ENCODE data around the gene CDHR1.

CDHR1 gene

GRCh38 chr10:84198206-84198915 is 4.0 kb downstream of the CDHR1 start:
- DNase-seq (ENCODE audit: low read depth in 1 of 2, low spot score in 1 of 2), result no peak

DNA sequence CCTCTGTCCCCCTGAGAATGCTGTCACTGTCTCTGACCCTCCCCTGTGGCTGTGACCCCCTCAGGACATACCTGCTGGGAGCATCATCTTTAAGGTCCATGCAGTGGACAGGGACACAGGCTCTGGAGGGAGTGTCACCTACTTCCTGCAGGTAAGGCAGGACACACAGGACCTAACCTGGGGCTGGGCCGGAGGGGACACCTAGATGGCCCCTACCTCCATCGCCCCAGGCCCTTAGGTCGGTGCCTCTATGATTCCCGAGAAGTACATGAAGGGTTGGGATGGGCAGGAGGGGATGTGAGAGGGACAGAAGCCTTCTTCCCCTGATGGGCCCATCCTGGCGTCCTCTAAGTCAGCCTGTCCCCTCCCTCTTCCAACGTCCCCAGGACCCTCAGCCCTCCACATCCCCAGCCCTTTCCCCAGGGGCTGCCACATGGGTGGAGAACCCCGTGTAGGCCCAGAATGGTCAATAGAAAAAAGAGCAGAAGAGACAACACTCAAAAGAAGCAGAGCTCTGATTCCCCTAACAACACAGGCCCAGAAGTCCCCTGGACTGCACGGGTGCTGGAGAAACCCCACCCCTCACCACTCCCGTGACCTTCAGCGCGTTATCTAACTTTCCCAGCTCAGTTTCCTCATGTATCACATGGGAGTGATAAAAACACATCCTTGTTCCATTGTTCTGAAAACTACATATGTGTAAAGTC is 6.4 kb downstream of the CDHR1 start:
- DNase-seq (ENCODE audit: low read depth in 1 of 2, low spot score in 1 of 2), result no peak

GRCh38 chr10:84201244-84201606 is 6.9 kb downstream of the CDHR1 start:
- no peak for DNase-seq (ENCODE audit: low read depth in 1 of 2, low spot score in 1 of 2)

DNA sequence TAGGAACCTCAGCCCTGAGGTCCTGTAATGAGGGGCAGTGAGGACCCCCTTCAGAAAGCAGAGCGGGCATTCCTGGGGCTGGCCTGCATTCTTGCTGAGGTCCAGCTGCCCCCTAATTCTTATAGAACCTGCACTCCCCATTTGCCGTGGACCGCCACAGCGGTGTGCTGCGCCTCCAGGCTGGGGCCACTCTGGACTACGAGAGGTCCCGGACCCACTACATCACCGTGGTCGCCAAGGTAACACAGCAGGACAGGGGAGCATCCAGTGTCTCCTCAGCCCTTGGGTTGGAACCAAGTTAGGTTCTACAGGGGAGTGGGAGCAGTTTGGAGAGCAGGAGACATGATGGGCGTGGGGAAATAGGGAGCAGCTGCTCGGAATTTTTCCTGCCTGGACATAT is 7.3 kb downstream of the CDHR1 start:
- no peak for DNase-seq (ENCODE audit: low read depth in 1 of 2, low spot score in 1 of 2)

GRCh38 chr10:84202349-84202748 is 8.0 kb downstream of the CDHR1 start:
- DNase-seq (ENCODE audit: low read depth in 1 of 2, low spot score in 1 of 2), result no peak

GRCh38 chr10:84204122-84204521 is 9.8 kb downstream of the CDHR1 start:
- no peak for DNase-seq (ENCODE audit: low read depth in 1 of 2, low spot score in 1 of 2)

- no peak for DNase-seq (ENCODE audit: low read depth in 1 of 2, low spot score in 1 of 2)
Measured at GRCh38 chr10:84204610-84205009, 10.3 kb downstream of the CDHR1 start.

DNA sequence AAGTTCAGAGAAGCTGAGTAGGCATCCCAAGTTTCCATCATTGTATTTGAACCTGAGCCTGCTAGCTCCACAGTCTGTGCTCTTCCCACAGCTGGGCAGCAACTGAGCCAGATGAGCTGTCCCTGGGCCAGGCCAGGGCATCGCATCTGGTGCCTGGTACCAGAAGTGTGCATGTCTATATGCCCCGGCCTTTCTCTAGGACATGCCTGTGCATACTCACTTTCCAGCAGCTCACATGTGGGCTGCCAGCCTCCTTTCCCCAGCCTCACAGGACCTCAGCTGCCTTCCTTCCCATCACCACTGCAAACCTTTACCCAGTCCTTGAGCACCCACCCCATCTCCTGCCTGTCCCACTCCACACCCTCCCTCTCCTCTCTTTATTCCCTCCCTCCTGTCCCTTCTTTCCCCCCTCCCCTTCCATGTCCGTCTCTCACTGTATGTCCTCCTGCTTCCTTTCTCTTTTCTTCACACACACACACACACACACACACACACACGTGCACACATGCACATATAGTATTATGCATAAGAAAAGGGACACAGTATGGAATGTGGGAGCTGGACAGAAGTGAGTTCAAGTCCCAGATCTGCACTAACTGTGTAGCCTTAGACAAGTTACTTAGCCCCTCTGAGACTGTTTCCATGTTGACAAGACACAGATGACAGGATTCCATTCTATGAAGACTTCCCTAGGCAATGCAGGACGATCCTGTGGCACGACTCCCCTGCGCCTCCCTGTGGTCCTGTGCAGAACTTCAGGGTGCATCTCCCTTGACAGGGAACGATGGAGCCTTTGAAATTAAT is 10.9 kb downstream of the CDHR1 start:
- peak; percentile 24 to 30 for DNase-seq (ENCODE audit: low read depth in 1 of 2, low spot score in 1 of 2)

GRCh38 chr10:84205853-84206525 is 11.7 kb downstream of the CDHR1 start:
- DNase-seq (ENCODE audit: low read depth in 1 of 2, low spot score in 1 of 2), result no peak

DNA sequence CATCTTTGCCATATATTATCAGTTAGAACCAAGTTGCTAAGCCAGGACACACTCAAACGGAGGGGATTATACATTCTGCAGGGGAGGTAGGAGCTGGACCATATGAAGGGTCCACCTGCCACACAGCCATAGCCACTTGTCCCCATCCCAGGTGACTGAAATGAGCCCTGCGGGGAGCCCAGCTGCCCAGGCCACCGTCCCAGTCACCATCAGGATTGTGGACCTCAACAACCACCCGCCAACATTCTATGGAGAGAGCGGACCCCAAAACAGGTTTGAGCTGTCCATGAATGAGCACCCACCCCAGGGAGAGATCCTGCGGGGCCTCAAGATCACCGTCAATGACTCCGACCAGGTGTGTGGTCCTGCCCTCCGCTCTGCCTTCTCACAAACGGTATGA is 13.7 kb downstream of the CDHR1 start:
- no peak for DNase-seq (ENCODE audit: low read depth in 1 of 2, low spot score in 1 of 2)

- DNase-seq (ENCODE audit: low read depth in 1 of 2, low spot score in 1 of 2), result no peak
Measured at GRCh38 chr10:84211566-84211965, 17.2 kb downstream of the CDHR1 start.

GRCh38 chr10:84212014-84212413 is 17.7 kb downstream of the CDHR1 start:
- DNase-seq (ENCODE audit: low read depth in 1 of 2, low spot score in 1 of 2), result no peak

- no peak for DNase-seq (ENCODE audit: low read depth in 1 of 2, low spot score in 1 of 2)
Measured at GRCh38 chr10:84213076-84213475, 18.7 kb downstream of the CDHR1 start.

DNA sequence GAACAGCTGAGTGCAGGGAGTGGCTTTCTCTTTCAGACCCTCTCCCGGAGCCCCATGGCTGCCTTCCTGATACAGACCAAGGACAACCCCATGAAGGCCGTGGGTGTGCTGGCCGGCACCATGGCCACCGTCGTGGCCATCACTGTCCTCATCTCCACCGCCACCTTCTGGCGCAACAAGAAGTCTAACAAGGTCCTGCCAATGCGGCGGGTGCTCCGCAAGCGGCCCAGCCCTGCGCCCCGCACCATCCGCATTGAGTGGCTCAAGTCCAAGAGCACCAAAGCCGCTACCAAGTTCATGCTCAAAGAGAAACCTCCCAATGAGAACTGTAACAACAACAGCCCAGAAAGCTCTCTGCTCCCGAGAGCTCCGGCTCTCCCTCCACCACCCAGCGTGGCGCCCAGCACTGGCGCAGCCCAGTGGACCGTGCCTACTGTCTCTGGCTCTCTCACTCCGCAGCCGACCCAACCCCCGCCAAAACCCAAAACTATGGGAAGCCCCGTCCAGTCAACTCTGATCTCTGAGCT is 19.8 kb downstream of the CDHR1 start:
- DNase-seq (ENCODE audit: low read depth in 1 of 2, low spot score in 1 of 2), result no peak

DNA sequence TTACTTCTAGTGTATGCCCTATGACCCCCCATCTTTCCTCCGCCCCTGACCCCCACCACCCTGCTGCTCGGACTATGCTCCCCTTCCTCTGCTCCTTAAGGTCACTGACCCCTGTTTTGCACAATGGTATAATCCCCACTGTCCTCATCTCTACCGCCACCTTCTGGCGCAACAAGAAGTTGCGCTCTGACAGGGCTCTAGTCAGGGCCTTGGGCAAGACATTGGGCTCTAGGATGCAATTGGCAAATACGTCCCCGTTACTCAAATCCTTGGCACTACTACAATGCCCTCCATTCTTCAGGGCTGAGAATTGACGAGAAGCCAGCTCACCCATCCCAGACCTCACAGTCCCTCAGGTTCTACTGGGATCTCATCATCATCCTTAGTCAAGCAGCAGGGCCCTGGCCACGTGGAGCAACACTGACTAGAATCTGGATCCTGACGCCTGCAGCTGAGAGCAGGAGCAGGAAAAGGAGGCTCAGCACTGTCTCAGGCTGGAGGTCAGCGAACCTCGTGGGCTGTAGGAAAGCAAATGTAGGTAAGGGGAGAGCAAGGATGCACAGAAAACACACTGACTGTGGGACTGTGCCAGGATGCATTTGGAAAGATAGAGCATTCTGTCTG is 20.4 kb downstream of the CDHR1 start:
- DNase-seq (ENCODE audit: low read depth in 1 of 2, low spot score in 1 of 2), result no peak

GRCh38 chr10:84216834-84217233 is 22.5 kb downstream of the CDHR1 start:
- no peak for DNase-seq (ENCODE audit: low read depth in 1 of 2, low spot score in 1 of 2)

DNA sequence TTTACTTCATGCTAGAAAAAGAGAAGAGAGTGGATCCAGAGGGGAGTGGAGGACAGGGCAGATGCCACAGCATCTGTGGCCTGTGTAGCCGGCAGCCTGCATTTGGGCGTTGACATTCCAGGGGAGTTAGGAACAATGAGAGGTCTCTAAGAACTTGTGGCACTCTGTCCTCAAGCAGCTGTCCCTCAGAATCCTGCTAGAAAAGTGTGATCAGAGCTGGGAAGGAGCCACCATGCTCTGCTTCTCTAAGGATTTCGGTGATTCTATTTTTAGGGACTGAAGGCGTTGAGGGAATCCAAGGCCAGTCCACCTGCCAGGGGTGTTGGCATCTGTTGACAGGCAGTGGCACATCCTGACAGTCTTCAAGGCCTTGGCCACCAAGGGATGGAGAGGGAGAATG is 23.4 kb downstream of the CDHR1 start:
- DNase-seq (ENCODE audit: low read depth in 1 of 2, low spot score in 1 of 2), result no peak

DNA sequence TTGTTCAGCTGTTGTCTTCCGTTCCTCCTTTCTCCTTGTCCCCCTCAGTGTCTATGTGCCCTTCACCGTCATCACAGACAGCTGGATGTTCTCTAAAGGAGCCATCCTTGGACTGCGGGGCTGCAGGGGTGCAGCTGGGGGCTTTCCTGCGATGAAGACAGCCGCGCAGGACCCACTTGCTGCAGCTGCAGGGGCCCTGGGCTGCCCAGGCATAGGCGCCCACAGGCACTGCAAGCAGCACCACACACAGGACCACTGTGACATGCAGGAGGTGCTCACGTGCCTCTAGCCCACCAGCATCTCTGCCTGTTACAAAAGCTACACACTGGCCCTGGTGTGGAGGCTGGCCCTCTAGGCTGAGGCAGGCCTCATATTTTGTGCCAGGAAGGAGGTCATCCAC is 27.6 kb downstream of the CDHR1 start:
- no peak for DNase-seq (ENCODE audit: low read depth in 1 of 2, low spot score in 1 of 2)

DNA sequence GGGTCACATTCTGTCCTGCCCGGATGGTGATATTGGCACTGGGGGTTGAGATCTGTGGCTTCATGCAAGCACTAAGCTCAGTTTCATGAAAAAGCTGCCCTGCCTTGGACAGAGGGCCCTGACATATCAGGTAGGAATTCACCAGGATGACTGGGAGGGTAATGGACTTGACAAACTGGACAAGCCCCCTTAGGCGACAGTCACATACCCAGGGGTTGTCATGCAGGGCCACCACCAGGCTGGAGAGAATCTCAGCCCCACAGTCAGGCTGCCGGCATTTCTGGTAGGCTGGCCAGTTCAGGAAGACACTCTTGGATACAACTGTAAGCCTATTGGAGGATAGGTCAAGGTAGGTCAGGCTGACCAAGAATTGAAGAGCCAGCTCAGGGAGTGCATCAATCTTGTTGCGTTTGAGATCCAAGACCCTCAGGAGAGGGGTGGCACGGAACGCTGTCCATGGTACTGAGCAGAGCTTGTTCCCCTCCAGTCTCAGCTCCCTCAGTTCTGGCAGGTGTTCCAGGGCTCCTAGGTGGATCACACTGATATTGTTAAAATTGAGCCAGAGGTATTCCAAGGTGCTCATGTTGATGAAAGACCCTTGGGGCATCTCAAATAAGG is 30.2 kb downstream of the CDHR1 start:
- DNase-seq (ENCODE audit: low read depth in 1 of 2, low spot score in 1 of 2), result no peak

- DNase-seq (ENCODE audit: low read depth in 1 of 2, low spot score in 1 of 2), result no peak
Measured at GRCh38 chr10:84225427-84226173, 31.3 kb downstream of the CDHR1 start, which contains the start of gene LRIT2. Gene LRIT2, minus strand, starts transcription at chr10:84225544. Its CDS starts 24 bp downstream, at chr10:84225520.

Measured in activated T-helper 1 cell treated with anti-CD3 and anti-CD28 coated beads, Interleukin-2, amount 50 U/mL, for 16 hours (primary cell).